Activated naive CD4-positive, alpha-beta T cell treated with anti-CD3 and anti-CD28 coated beads, Interleukin-2, amount 50 U/mL, for 16 hours (primary cell): ENCODE results near the gene TRIM33.

ENCODE experiments used
- DNase-seq: peaks from one replicate; pipeline ENCODE4 v3.0.0-alpha.2; 2020

The TRIM33 gene

GRCh38 chr1:114346480-114347029 lies 164.4 kb downstream of the TRIM33 start:
- DNase-seq = peak; percentile 97

- no peak for DNase-seq
These were observed 165.0 kb downstream of the TRIM33 start for GRCh38 chr1:114345930-114346479.

- DNase-seq = no peak
These were observed 166.3 kb downstream of the TRIM33 start for GRCh38 chr1:114344656-114345055.
